NOMO-1 treated with dmso at 0.1 percent for 144 hours (cell line): ENCODE results near the gene PTPN22.

Source experiments
- DNase-seq: peaks from one replicate; lab custom pipeline; 2025; ENCODE audit not compliant: unreplicated experiment; lab: John Stamatoyannopoulos, UW

PTPN22 gene

GRCh38 chr1:113765306-113766230 lies 105.9 kb downstream of the PTPN22 start:
- no peak for DNase-seq
